OCI-LY1 (cell line): ENCODE data around the gene YWHAQ.

ENCODE experiments used
- H2AFZ ChIP-seq: fragments of 200-600 bp; sonication (generic), shearing (Covaris generic); 2 replicates; pipeline ENCODE4 v1.6.0; 2014; ENCODE audit warnings: antibody characterized with exemption, mild to moderate bottlenecking, low read length
- H3F3A ChIP-seq: fragments of 200-600 bp; sonication (generic), shearing (Covaris generic); 2 replicates; pipeline ENCODE4 v1.6.0; 2014; ENCODE audit warnings: mild to moderate bottlenecking, antibody characterized with exemption, low read length, moderate library complexity; ENCODE audit not compliant: insufficient read depth
- H3K27ac ChIP-seq: fragments of 200-600 bp; sonication (generic); 2 replicates; pipeline ENCODE4 v1.5.1; 2014; ENCODE audit warnings: low read length, mixed run types, mild to moderate bottlenecking, low read depth; ENCODE audit not compliant: poor library complexity, severe bottlenecking
- H3K27me3 ChIP-seq: fragments of 200-600 bp; sonication (generic); 2 replicates; pipeline ENCODE4 v1.6.0; 2014; ENCODE audit warnings: antibody characterized with exemption, mild to moderate bottlenecking, low read length, moderate library complexity; ENCODE audit not compliant: insufficient read depth
- H3K36me3 ChIP-seq: fragments of 200-600 bp; sonication (generic); 2 replicates; pipeline ENCODE4 v1.6.1; 2014; ENCODE audit warnings: mild to moderate bottlenecking, antibody characterized with exemption, low read length, moderate library complexity, mixed read lengths; ENCODE audit not compliant: insufficient read depth
- H3K4me1 ChIP-seq: fragments of 200-600 bp; sonication (generic); 2 replicates; pipeline ENCODE4 v1.5.1; 2014; ENCODE audit warnings: mild to moderate bottlenecking, low read length, moderate library complexity; ENCODE audit not compliant: insufficient read depth, severe bottlenecking
- H3K4me2 ChIP-seq: fragments of 200-600 bp; sonication (generic), shearing (Covaris generic); 2 replicates; pipeline ENCODE4 v1.6.1; 2014; ENCODE audit warnings: low read length
- H3K4me3 ChIP-seq: fragments of 200-600 bp; sonication (generic); 2 replicates; pipeline ENCODE4 v1.5.1; 2014; ENCODE audit warnings: low read length, low read depth, mild to moderate bottlenecking, mixed read lengths; ENCODE audit not compliant: poor library complexity, severe bottlenecking
- H3K79me2 ChIP-seq: fragments of 200-600 bp; shearing (Covaris generic); 2 replicates; pipeline ENCODE4 v1.6.1; 2016; ENCODE audit warnings: mixed run types, low read length, mixed read lengths; ENCODE audit not compliant: insufficient read depth
- H3K9ac ChIP-seq: fragments of 200-600 bp; sonication (generic), shearing (Covaris generic); 2 replicates; pipeline ENCODE4 v1.6.1; 2014; ENCODE audit warnings: mild to moderate bottlenecking, low read length, mixed read lengths
- H3K9me2 ChIP-seq: fragments of 200-600 bp; sonication (generic), shearing (Covaris generic); 2 replicates; pipeline ENCODE4 v1.6.1; 2014; ENCODE audit warnings: low read depth, mild to moderate bottlenecking, low read length, mixed read lengths
- H3K9me3 ChIP-seq: fragments of 200-600 bp; shearing (Covaris generic); 2 replicates; pipeline ENCODE4 v1.6.1; 2014; ENCODE audit warnings: low read length, mixed read lengths
- H4K20me1 ChIP-seq: fragments of 200-600 bp; sonication (generic), shearing (Covaris generic); 2 replicates; pipeline ENCODE4 v1.6.0; 2016; ENCODE audit warnings: mild to moderate bottlenecking, low read length; ENCODE audit not compliant: insufficient read depth
- CTCF ChIP-seq: fragments of 200-600 bp; sonication (generic), shearing (Covaris generic); IDR thresholded peaks from 2 replicates; pipeline ENCODE4 v1.5.1; 2017; ENCODE audit warnings: mild to moderate bottlenecking, antibody characterized with exemption, low read length, moderate library complexity, mixed read lengths
- EZH2 ChIP-seq: fragments of 200-600 bp; sonication (generic), shearing (Covaris generic); IDR thresholded peaks from 2 replicates; pipeline ENCODE4 v1.8.0; 2017; ENCODE audit warnings: borderline replicate concordance, mixed run types, mild to moderate bottlenecking, antibody characterized with exemption, low read length, moderate library complexity, mixed read lengths

YWHAQ gene

GRCh38 chr2:9640403-9641104 lies 9.8 kb upstream of the YWHAQ start:
- Histone ChIP-seq H3K4me2 (no peak overlapping the region), H3K79me2 (no peaks in the 10 kb centered on the region), H3K4me1 (peaks cover 4% of the 10 kb centered on the region)

GRCh38 chr2:9639740-9640343 lies 9.0 kb upstream of the YWHAQ start:
- peaks cover 4% of the 10 kb centered on the region for H3K4me1 ChIP-seq
- no peak overlapping the region for H3K9ac ChIP-seq
- no peak overlapping the region for H3K4me3 ChIP-seq
- H2AFZ ChIP-seq: no peak overlapping the region
- peaks cover 15% of the 10 kb centered on the region for H3K27me3 ChIP-seq
- no peaks in the 10 kb centered on the region for H3K9me3 ChIP-seq
- H4K20me1 ChIP-seq: no peaks in the 10 kb centered on the region
- H3F3A ChIP-seq: no peaks in the 10 kb centered on the region
- H3K79me2 ChIP-seq: no peaks in the 10 kb centered on the region
- no peak for TF ChIP-seq CTCF
- TF ChIP-seq EZH2: no peak
- H3K36me3 ChIP-seq: no peaks in the 10 kb centered on the region
- H3K9me2 ChIP-seq: no peaks in the 10 kb centered on the region
- no peak overlapping the region for H3K4me2 ChIP-seq
- no peak overlapping the region for H3K27ac ChIP-seq

More at GRCh38 chr2:9640403-9641104, 9.8 kb upstream of the YWHAQ start:
- no peaks in the 10 kb centered on the region for H4K20me1 ChIP-seq
- no peaks in the 10 kb centered on the region for H3K9me3 ChIP-seq
- no peaks in the 10 kb centered on the region for H3F3A ChIP-seq
- H3K27ac ChIP-seq: no peak overlapping the region
- peaks cover 15% of the 10 kb centered on the region for H3K27me3 ChIP-seq
- TF ChIP-seq CTCF (no peak), EZH2 (no peak)
- no peaks in the 10 kb centered on the region for H3K36me3 ChIP-seq
- H2AFZ ChIP-seq: no peak overlapping the region
- H3K4me3 ChIP-seq: no peak overlapping the region
- no peak overlapping the region for H3K9ac ChIP-seq
- no peaks in the 10 kb centered on the region for H3K9me2 ChIP-seq

GRCh38 chr2:9639000-9639602 lies 8.3 kb upstream of the YWHAQ start:
- Histone ChIP-seq H3K9ac (no peak overlapping the region), H3K4me3 (no peak overlapping the region)

More at GRCh38 chr2:9639000-9639602, 8.3 kb upstream of the YWHAQ start:
- H4K20me1 ChIP-seq: no peaks in the 10 kb centered on the region
- no peaks in the 10 kb centered on the region for H3K79me2 ChIP-seq
- no peaks in the 10 kb centered on the region for H3F3A ChIP-seq
- no peak overlapping the region for H2AFZ ChIP-seq
- peaks cover 4% of the 10 kb centered on the region for H3K4me1 ChIP-seq
- peaks cover 11% of the 10 kb centered on the region for H3K27me3 ChIP-seq
- no peak for TF ChIP-seq CTCF
- no peak for TF ChIP-seq EZH2
- H3K9me3 ChIP-seq: no peaks in the 10 kb centered on the region
- H3K9me2 ChIP-seq: no peaks in the 10 kb centered on the region
- no peaks in the 10 kb centered on the region for H3K36me3 ChIP-seq
- no peak overlapping the region for H3K4me2 ChIP-seq
- no peak overlapping the region for H3K27ac ChIP-seq
